GM12878 (cell line): Measurements from ENCODE around the gene CFAP99. TPM values are rescaled to one million over a fixed set of nuclear protein-coding genes. Genes with fewer than 3 reads are reported as not detected.
A peak's percentile ranks its signal among the peaks of the same experiment; 100 is the strongest.

Source experiments
- ATF7 ChIP-seq: fragments of 450-650 bp; IDR thresholded peaks from 2 replicates; pipeline ENCODE4 v1.6.1; 2016; ENCODE audit warnings: low read depth, mild to moderate bottlenecking
- CBX5 ChIP-seq: sonication (generic); IDR thresholded peaks from 2 replicates; pipeline ENCODE4 v1.6.1; 2016; ENCODE audit warnings: low read depth, moderate library complexity, mild to moderate bottlenecking, inconsistent platforms
- CHD4 ChIP-seq: fragments of 200-600 bp; sonication (generic); IDR thresholded peaks from 2 replicates; pipeline ENCODE4 v1.6.1; 2016; ENCODE audit warnings: mild to moderate bottlenecking
- DPF2 ChIP-seq: fragments of 450-650 bp; IDR thresholded peaks from 2 replicates; pipeline ENCODE4 v1.6.1; 2017; ENCODE audit warnings: mild to moderate bottlenecking
- EED ChIP-seq: sonication (generic); IDR thresholded peaks from 2 replicates; pipeline ENCODE4 v1.6.1; 2016; ENCODE audit warnings: antibody characterized with exemption, low read depth
- HDAC6 ChIP-seq: fragments of 200-600 bp; sonication (generic); IDR thresholded peaks from one replicate; pipeline ENCODE4 v1.8.0; 2017; ENCODE audit warnings: antibody characterized with exemption; ENCODE audit not compliant: unreplicated experiment
- IKZF1 ChIP-seq: fragments of 450-650 bp; conservative IDR thresholded peaks from 2 replicates; pipeline ENCODE4 v1.6.1; 2017; ENCODE audit warnings: antibody characterized with exemption, mild to moderate bottlenecking
- MTA3 ChIP-seq: IDR thresholded peaks from 2 replicates; pipeline ENCODE4 v1.6.1; 2012; ENCODE audit warnings: low read length, inconsistent platforms, borderline replicate concordance
- PAX8 ChIP-seq: fragments of 450-650 bp; IDR thresholded peaks from 2 replicates; pipeline ENCODE4 v1.6.1; 2017; ENCODE audit warnings: mild to moderate bottlenecking, moderate library complexity
- RFX5 ChIP-seq: IDR thresholded peaks from 2 replicates; pipeline ENCODE4 v1.6.1; 2011; ENCODE audit warnings: low read depth, low read length, improper control_type of control experiment
- SIN3A ChIP-seq: IDR thresholded peaks from 2 replicates; pipeline ENCODE4 v1.6.1; 2012; ENCODE audit warnings: low read depth, low read length, improper control_type of control experiment
- SREBF2 ChIP-seq: IDR thresholded peaks from 2 replicates; pipeline ENCODE4 v1.6.1; 2012; ENCODE audit warnings: mild to moderate bottlenecking, low read length
- STAT1 ChIP-seq: fragments of 450-650 bp; conservative IDR thresholded peaks from 2 replicates; pipeline ENCODE4 v1.6.1; 2014; ENCODE audit warnings: antibody characterized with exemption, mild to moderate bottlenecking
- SUZ12 ChIP-seq: fragments of 200-600 bp; sonication (generic); IDR thresholded peaks from one replicate; pipeline ENCODE4 v1.6.1; 2018; ENCODE audit warnings: antibody characterized with exemption, mild to moderate bottlenecking; ENCODE audit not compliant: unreplicated experiment
- ZBED1 ChIP-seq: IDR thresholded peaks from 2 replicates; pipeline ENCODE4 v1.6.1; 2016; ENCODE audit warnings: borderline replicate concordance
- ZNF274 ChIP-seq: IDR thresholded peaks from one replicate; pipeline ENCODE4 v1.8.0; 2011; ENCODE audit not compliant: insufficient read length, insufficient read depth
- polyA plus RNA-seq, 11 experiments: library from polyadenylated mRNA; depleted of rRNA in 4 of 11; unstranded in 6 of 11; stranded (reverse) in 5 of 11; fragments of >200 nt; fragmentation: Nextera tagmentation in 4 of 11; fragmentation: Illumina TruSeq in 1 of 11; extraction: Ambion mirVana in 4 of 11; extraction: Trizol in 1 of 11; gene quantifications; 1 replicate in 1 of 11; 2 replicates in 10 of 11; pipeline versions ENCODE4 v1.2.1 to v1.2.3, GENCODE V29; 2011 to 2016; ENCODE audit warnings: inconsistent platforms in 2 of 11, missing spikeins in 2 of 11, low read depth in 1 of 11
- total RNA-seq, 4 experiments: library from RNA; depleted of rRNA in 3 of 4; stranded (reverse); fragments of >200 nt in 3 of 4; fragmentation: Illumina TruSeq in 1 of 4; extraction: Trizol in 1 of 4; gene quantifications; 2 replicates each; pipeline versions ENCODE4 v1.2.1 to v1.2.3, GENCODE V29; 2013 to 2021
- TF ChIP-seq, protein P1 (sequence below): IDR thresholded peaks from 2 replicates; pipeline ENCODE4 v1.6.1; 2012; ENCODE audit warnings: mild to moderate bottlenecking, low read depth, low read length
- TF ChIP-seq, protein P2 (sequence below): IDR thresholded peaks from 2 replicates; pipeline ENCODE4 v1.6.1; 2011; ENCODE audit warnings: borderline replicate concordance, low read depth, mild to moderate bottlenecking, moderate library complexity, low read length; ENCODE audit not compliant: insufficient read depth, poor library complexity, severe bottlenecking
- TF ChIP-seq, protein P3 (sequence below): fragments of 450-650 bp; IDR thresholded peaks from 2 replicates; pipeline ENCODE4 v1.6.1; 2017; ENCODE audit warnings: mild to moderate bottlenecking, moderate library complexity
- TF ChIP-seq, protein P4 (sequence below): fragments of 450-650 bp; conservative IDR thresholded peaks from 2 replicates; pipeline ENCODE4 v1.6.1; 2017; ENCODE audit warnings: mild to moderate bottlenecking, moderate library complexity

The CFAP99 gene
- total and polyA plus RNA-seq, 10 of the 15 experiments (the other 5 are each of a cell fraction or from before 2014, with no cell fraction given): not detected

DNA sequence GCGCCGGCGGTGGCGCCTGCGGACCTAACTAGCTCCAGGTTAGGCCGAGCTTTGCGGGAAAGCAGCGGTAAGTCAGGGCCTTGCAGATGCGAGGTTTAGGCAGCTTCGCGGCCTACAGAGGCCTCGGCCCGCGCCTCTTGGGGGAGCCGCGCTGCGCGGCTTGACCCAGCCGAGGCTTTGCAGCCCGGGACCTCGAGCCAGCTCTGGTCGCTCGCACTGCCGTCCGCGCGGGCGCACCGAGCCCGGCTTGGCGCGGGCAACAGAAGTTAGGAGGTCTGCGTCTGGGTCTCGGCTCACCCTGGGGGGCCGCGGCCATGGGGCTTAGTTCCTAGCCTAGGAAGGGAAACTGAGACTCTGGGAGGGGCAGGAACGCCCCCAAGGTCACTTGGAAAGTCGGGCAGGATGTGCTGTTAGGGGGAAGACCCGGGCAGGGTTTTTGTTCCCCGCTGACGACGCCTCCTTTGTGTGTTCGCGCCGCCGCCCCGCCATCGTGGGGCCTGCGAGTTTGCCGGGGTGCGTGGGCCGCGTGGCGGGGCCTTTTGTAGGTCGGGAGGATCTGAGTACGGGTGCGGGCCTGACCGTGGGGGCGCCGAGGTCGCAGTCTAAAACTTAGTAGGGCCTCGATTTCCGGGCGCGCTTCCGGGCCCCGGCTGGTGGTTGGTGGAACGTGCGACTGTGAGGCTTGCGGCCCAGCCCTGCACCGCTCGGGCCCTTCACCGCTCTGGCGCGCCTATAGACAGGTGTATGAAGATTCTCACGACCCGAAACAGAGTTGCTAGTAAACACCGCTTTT lies 50.6 kb downstream of the CFAP99 start (continued):
- TF ChIP-seq PAX8: no peak
- TF ChIP-seq, protein P1, sequence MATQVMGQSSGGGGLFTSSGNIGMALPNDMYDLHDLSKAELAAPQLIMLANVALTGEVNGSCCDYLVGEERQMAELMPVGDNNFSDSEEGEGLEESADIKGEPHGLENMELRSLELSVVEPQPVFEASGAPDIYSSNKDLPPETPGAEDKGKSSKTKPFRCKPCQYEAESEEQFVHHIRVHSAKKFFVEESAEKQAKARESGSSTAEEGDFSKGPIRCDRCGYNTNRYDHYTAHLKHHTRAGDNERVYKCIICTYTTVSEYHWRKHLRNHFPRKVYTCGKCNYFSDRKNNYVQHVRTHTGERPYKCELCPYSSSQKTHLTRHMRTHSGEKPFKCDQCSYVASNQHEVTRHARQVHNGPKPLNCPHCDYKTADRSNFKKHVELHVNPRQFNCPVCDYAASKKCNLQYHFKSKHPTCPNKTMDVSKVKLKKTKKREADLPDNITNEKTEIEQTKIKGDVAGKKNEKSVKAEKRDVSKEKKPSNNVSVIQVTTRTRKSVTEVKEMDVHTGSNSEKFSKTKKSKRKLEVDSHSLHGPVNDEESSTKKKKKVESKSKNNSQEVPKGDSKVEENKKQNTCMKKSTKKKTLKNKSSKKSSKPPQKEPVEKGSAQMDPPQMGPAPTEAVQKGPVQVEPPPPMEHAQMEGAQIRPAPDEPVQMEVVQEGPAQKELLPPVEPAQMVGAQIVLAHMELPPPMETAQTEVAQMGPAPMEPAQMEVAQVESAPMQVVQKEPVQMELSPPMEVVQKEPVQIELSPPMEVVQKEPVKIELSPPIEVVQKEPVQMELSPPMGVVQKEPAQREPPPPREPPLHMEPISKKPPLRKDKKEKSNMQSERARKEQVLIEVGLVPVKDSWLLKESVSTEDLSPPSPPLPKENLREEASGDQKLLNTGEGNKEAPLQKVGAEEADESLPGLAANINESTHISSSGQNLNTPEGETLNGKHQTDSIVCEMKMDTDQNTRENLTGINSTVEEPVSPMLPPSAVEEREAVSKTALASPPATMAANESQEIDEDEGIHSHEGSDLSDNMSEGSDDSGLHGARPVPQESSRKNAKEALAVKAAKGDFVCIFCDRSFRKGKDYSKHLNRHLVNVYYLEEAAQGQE: no peak
- TF ChIP-seq DPF2: peak; percentile 94
- no peak for TF ChIP-seq CHD4
- TF ChIP-seq ATF7: no peak
- TF ChIP-seq, protein P2, sequence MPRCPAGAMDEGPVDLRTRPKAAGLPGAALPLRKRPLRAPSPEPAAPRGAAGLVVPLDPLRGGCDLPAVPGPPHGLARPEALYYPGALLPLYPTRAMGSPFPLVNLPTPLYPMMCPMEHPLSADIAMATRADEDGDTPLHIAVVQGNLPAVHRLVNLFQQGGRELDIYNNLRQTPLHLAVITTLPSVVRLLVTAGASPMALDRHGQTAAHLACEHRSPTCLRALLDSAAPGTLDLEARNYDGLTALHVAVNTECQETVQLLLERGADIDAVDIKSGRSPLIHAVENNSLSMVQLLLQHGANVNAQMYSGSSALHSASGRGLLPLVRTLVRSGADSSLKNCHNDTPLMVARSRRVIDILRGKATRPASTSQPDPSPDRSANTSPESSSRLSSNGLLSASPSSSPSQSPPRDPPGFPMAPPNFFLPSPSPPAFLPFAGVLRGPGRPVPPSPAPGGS: no peak
- TF ChIP-seq IKZF1: peak; percentile 67
- TF ChIP-seq ZBED1: no peak
- no peak for TF ChIP-seq CBX5
- TF ChIP-seq, protein P3, sequence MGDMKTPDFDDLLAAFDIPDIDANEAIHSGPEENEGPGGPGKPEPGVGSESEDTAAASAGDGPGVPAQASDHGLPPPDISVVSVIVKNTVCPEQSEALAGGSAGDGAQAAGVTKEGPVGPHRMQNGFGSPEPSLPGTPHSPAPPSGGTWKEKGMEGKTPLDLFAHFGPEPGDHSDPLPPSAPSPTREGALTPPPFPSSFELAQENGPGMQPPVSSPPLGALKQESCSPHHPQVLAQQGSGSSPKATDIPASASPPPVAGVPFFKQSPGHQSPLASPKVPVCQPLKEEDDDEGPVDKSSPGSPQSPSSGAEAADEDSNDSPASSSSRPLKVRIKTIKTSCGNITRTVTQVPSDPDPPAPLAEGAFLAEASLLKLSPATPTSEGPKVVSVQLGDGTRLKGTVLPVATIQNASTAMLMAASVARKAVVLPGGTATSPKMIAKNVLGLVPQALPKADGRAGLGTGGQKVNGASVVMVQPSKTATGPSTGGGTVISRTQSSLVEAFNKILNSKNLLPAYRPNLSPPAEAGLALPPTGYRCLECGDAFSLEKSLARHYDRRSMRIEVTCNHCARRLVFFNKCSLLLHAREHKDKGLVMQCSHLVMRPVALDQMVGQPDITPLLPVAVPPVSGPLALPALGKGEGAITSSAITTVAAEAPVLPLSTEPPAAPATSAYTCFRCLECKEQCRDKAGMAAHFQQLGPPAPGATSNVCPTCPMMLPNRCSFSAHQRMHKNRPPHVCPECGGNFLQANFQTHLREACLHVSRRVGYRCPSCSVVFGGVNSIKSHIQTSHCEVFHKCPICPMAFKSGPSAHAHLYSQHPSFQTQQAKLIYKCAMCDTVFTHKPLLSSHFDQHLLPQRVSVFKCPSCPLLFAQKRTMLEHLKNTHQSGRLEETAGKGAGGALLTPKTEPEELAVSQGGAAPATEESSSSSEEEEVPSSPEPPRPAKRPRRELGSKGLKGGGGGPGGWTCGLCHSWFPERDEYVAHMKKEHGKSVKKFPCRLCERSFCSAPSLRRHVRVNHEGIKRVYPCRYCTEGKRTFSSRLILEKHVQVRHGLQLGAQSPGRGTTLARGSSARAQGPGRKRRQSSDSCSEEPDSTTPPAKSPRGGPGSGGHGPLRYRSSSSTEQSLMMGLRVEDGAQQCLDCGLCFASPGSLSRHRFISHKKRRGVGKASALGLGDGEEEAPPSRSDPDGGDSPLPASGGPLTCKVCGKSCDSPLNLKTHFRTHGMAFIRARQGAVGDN: peak; percentile 76; the same call in 1 of the 2 replicates
- TF ChIP-seq ZNF274: no peak
- TF ChIP-seq SIN3A: peak; percentile 60; the same call in 1 of the 2 replicates
- TF ChIP-seq SREBF2: no peak
- TF ChIP-seq SUZ12: no peak
- TF ChIP-seq RFX5: no peak; the same call in 1 of the 2 replicates
- TF ChIP-seq, protein P4, sequence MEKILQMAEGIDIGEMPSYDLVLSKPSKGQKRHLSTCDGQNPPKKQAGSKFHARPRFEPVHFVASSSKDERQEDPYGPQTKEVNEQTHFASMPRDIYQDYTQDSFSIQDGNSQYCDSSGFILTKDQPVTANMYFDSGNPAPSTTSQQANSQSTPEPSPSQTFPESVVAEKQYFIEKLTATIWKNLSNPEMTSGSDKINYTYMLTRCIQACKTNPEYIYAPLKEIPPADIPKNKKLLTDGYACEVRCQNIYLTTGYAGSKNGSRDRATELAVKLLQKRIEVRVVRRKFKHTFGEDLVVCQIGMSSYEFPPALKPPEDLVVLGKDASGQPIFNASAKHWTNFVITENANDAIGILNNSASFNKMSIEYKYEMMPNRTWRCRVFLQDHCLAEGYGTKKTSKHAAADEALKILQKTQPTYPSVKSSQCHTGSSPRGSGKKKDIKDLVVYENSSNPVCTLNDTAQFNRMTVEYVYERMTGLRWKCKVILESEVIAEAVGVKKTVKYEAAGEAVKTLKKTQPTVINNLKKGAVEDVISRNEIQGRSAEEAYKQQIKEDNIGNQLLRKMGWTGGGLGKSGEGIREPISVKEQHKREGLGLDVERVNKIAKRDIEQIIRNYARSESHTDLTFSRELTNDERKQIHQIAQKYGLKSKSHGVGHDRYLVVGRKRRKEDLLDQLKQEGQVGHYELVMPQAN: no peak; the same call in 1 of the 2 replicates
- 0 out of 2 replicates have a peak, but pooled peaks have one; percentile 20 for TF ChIP-seq STAT1
- no peak for TF ChIP-seq HDAC6
- TF ChIP-seq MTA3: no peak
- TF ChIP-seq EED: no peak
